ACC112 (cell line): ENCODE results near the gene CCDC97.

Experiments used
- H2AFZ ChIP-seq: fragments of 200-600 bp; sonication (generic); one replicate; pipeline ENCODE4 v1.6.0; 2017; ENCODE audit warnings: antibody characterized with exemption, low read length; ENCODE audit not compliant: unreplicated experiment
- H3K27ac ChIP-seq: fragments of 200-600 bp; sonication (generic); 2 replicates; pipeline ENCODE4 v1.5.1; 2014; ENCODE audit warnings: low read depth, mild to moderate bottlenecking, antibody characterized with exemption, low read length, moderate library complexity
- H3K27me3 ChIP-seq: fragments of 200-600 bp; sonication (generic); 2 replicates; pipeline ENCODE4 v1.6.1; 2014; ENCODE audit warnings: mild to moderate bottlenecking, antibody characterized with exemption, low read length, moderate library complexity, mixed read lengths; ENCODE audit not compliant: insufficient read depth
- H3K36me3 ChIP-seq: fragments of 200-600 bp; sonication (generic); 2 replicates; pipeline ENCODE4 v1.6.1; 2016; ENCODE audit warnings: mild to moderate bottlenecking, antibody characterized with exemption, low read length, moderate library complexity, mixed read lengths; ENCODE audit not compliant: insufficient read depth
- H3K4me1 ChIP-seq: fragments of 200-600 bp; sonication (generic); one replicate; pipeline ENCODE4 v1.6.1; 2016; ENCODE audit warnings: low read length, mixed read lengths; ENCODE audit not compliant: insufficient read depth, unreplicated experiment, control insufficient read depth
- H3K4me3 ChIP-seq: fragments of 200-600 bp; sonication (generic); 2 replicates; pipeline ENCODE4 v1.5.1; 2014; ENCODE audit warnings: mild to moderate bottlenecking, low read depth, low read length
- H3K79me2 ChIP-seq: fragments of 200-600 bp; sonication (generic); one replicate; pipeline ENCODE4 v1.6.0; 2016; ENCODE audit warnings: low read length; ENCODE audit not compliant: control insufficient read depth, unreplicated experiment, insufficient read depth

CCDC97 gene

GRCh38 chr19:41308450-41309179, 1.4 kb upstream of the CCDC97 start:
- H2AFZ ChIP-seq: no peak overlapping the region
- H3K4me1 ChIP-seq: peaks cover 14% of the 10 kb centered on the region
- 0 out of 2 replicates have a peak, but pooled peaks cover 4% of the 10 kb centered on the region for H3K36me3 ChIP-seq
- H3K4me3 ChIP-seq: peak overlapping the region; percentile 95
- no peaks in the 10 kb centered on the region for H3K27me3 ChIP-seq
- peaks cover 10% of the 10 kb centered on the region for H3K79me2 ChIP-seq
- peak overlapping the region; percentile 90 for H3K27ac ChIP-seq

- Histone ChIP-seq H2AFZ (peak overlapping the region; percentile 67), H3K4me1 (peaks cover 14% of the 10 kb centered on the region), H3K36me3 (0 out of 2 replicates have a peak, but pooled peaks cover 3% of the 10 kb centered on the region), H3K27me3 (no peaks in the 10 kb centered on the region), H3K4me3 (peak overlapping the region; percentile 95), H3K79me2 (peaks cover 10% of the 10 kb centered on the region), H3K27ac (peak overlapping the region; percentile 90)
These were observed 566 bp upstream of the CCDC97 start for GRCh38 chr19:41309180-41310032.

GRCh38 chr19:41311072-41311471, 1.1 kb downstream of the CCDC97 start:
- peak overlapping the region; percentile 90 for H3K27ac ChIP-seq
- peaks cover 14% of the 10 kb centered on the region for H3K4me1 ChIP-seq
- H3K79me2 ChIP-seq: peaks cover 10% of the 10 kb centered on the region
- no peaks in the 10 kb centered on the region for H3K36me3 ChIP-seq
- no peaks in the 10 kb centered on the region for H3K27me3 ChIP-seq
- H2AFZ ChIP-seq: no peak overlapping the region
- H3K4me3 ChIP-seq: peak overlapping the region; percentile 95

- Histone ChIP-seq H3K79me2 (peaks cover 10% of the 10 kb centered on the region), H3K36me3 (peaks cover under 1% of the 10 kb centered on the region; the same call in 1 of the 2 replicates), H3K27ac (no peak overlapping the region), H2AFZ (no peak overlapping the region), H3K4me3 (no peak overlapping the region), H3K27me3 (no peaks in the 10 kb centered on the region), H3K4me1 (peaks cover 14% of the 10 kb centered on the region)
These were observed 1.6 kb downstream of the CCDC97 start for GRCh38 chr19:41311613-41312012.

GRCh38 chr19:41316306-41316920, 6.4 kb downstream of the CCDC97 start:
- Histone ChIP-seq H3K27me3 (no peaks in the 10 kb centered on the region), H3K27ac (no peak overlapping the region), H3K79me2 (peaks cover 7% of the 10 kb centered on the region), H3K4me3 (no peak overlapping the region), H3K4me1 (peaks cover 2% of the 10 kb centered on the region), H2AFZ (no peak overlapping the region), H3K36me3 (peaks cover 8% of the 10 kb centered on the region; the same call in 1 of the 2 replicates)

GRCh38 chr19:41318696-41319499, 8.9 kb downstream of the CCDC97 start:
- no peaks in the 10 kb centered on the region for H3K27me3 ChIP-seq
- no peak overlapping the region for H3K27ac ChIP-seq
- peaks cover 8% of the 10 kb centered on the region; the same call in 1 of the 2 replicates for H3K36me3 ChIP-seq
- H2AFZ ChIP-seq: no peak overlapping the region
- H3K79me2 ChIP-seq: no peaks in the 10 kb centered on the region
- no peak overlapping the region for H3K4me3 ChIP-seq
- peaks cover 24% of the 10 kb centered on the region for H3K4me1 ChIP-seq

GRCh38 chr19:41319500-41320184, 9.7 kb downstream of the CCDC97 start:
- peaks cover 8% of the 10 kb centered on the region; the same call in 1 of the 2 replicates for H3K36me3 ChIP-seq
- H3K4me1 ChIP-seq: peaks cover 32% of the 10 kb centered on the region
- no peak overlapping the region for H3K27ac ChIP-seq
- no peaks in the 10 kb centered on the region for H3K79me2 ChIP-seq
- H3K4me3 ChIP-seq: no peak overlapping the region
- H2AFZ ChIP-seq: no peak overlapping the region
- H3K27me3 ChIP-seq: no peaks in the 10 kb centered on the region

GRCh38 chr19:41320185-41320518, 10.2 kb downstream of the CCDC97 start:
- no peaks in the 10 kb centered on the region for H3K27me3 ChIP-seq
- no peaks in the 10 kb centered on the region for H3K79me2 ChIP-seq
- H3K4me1 ChIP-seq: peaks cover 37% of the 10 kb centered on the region
- H3K27ac ChIP-seq: no peak overlapping the region
- H3K4me3 ChIP-seq: no peak overlapping the region
- H2AFZ ChIP-seq: no peak overlapping the region
- H3K36me3 ChIP-seq: peaks cover 8% of the 10 kb centered on the region; the same call in 1 of the 2 replicates

- Histone ChIP-seq H3K27ac (no peak overlapping the region), H3K4me1 (peaks cover 41% of the 10 kb centered on the region), H3K27me3 (no peaks in the 10 kb centered on the region), H3K36me3 (peaks cover 8% of the 10 kb centered on the region; the same call in 1 of the 2 replicates), H2AFZ (no peak overlapping the region), H3K4me3 (no peak overlapping the region), H3K79me2 (no peaks in the 10 kb centered on the region)
These were observed 10.6 kb downstream of the CCDC97 start for GRCh38 chr19:41320568-41320967.
